ENCODE results near the gene PBX4. TPM values are rescaled to one million over a fixed set of nuclear protein-coding genes. Genes with fewer than 3 reads are reported as not detected.

PBX4 gene
- total and polyA plus RNA-seq, 2 donors (not counting 3 experiments of a cell fraction or from before 2014, with no cell fraction given): not detected

- H3K9me3 ChIP-seq (replicated peaks; ENCODE audit: control insufficient read depth, insufficient read depth, low read length): no peaks in the 10 kb centered on the region
- no peaks in the 10 kb centered on the region for H4K20me1 ChIP-seq (replicated peaks; ENCODE audit: control insufficient read depth, extremely low read depth, insufficient read depth, low read length)
- H3K27ac ChIP-seq (ENCODE audit: insufficient read depth, low read depth, low read length): no peak overlapping the region
- ChIA-PET CTCF (interaction anchor here (0.5 to 1.0 kb wide), 2 partner anchors 11 to 245 kb away, joined by 3 read pairs; partner anchors contain the start of gene GMIP), POLR2A (no interaction called here)
- no peak overlapping the region for H3K4me2 ChIP-seq (ENCODE audit: insufficient read depth, low read length)
- H3K4me3 ChIP-seq (replicated peaks in 1 of 3; ENCODE audit: insufficient read depth in 1 of 3, low read depth in 1 of 3, low read length in 3 of 3): no peak overlapping the region
- no peak overlapping the region for H3K9ac ChIP-seq (replicated peaks; ENCODE audit: extremely low read depth, insufficient read depth, low read length)
- H3K9me1 ChIP-seq (replicated peaks; ENCODE audit: control insufficient read depth, extremely low read depth, insufficient read depth, low read length): no peaks in the 10 kb centered on the region
- H2AFZ ChIP-seq (ENCODE audit: low read depth, low read length): no peak overlapping the region
- FAIRE-seq (no peak), DNase-seq (ENCODE audit: low read depth, low spot score) (no peak)
- no peaks in the 10 kb centered on the region for H3K79me2 ChIP-seq (ENCODE audit: control insufficient read depth, insufficient read depth, low read length)
- TF ChIP-seq POLR2AphosphoS5 (IDR thresholded peaks at IDR 0.05; ENCODE audit: insufficient read depth, low read depth, low read length) (no peak), FOS (IDR thresholded peaks at IDR 0.05; ENCODE audit: borderline replicate concordance, insufficient read depth, low read length) (no peak), GATA2 (IDR thresholded peaks at IDR 0.05; ENCODE audit: insufficient read depth, insufficient read length, low read depth, low read length) (no peak), MAX (IDR thresholded peaks at IDR 0.05; ENCODE audit: insufficient read depth, insufficient read length) (no peak), JUN (IDR thresholded peaks at IDR 0.05; ENCODE audit: borderline replicate concordance, insufficient read depth, insufficient read length, low read depth) (no peak), CTCF (IDR thresholded peaks at IDR 0.05; ENCODE audit: extremely low read depth in 1 of 2, insufficient read depth in 1 of 2, low read depth in 1 of 2, low read length in 2 of 2) (no peak)
- no peaks in the 10 kb centered on the region for H3K4me1 ChIP-seq (ENCODE audit: control insufficient read depth, extremely low read depth, insufficient read depth, low read length)
- intact Hi-C loops (cut with micrococcal nuclease) (no loop called here), dilution Hi-C loops (cut with MboI; ENCODE audit: extremely low pct_ligation_motif_present, low sequenced_read_pairs) (no loop called here)
- BruUV-seq (replicated peaks): no TSS peak
- peaks cover 0 to 2% of the 10 kb centered on the region in 2 experiments for H3K27me3 ChIP-seq (ENCODE audit: control insufficient read depth in 2 of 2, insufficient read depth in 2 of 2, low read length in 2 of 2)
- H3K36me3 ChIP-seq (ENCODE audit: control insufficient read depth in 2 of 2, extremely low read depth in 1 of 2, insufficient read depth in 2 of 2, low read length in 2 of 2): peaks cover 3 to 18% of the 10 kb centered on the region in 2 experiments
Measured at GRCh38 chr19:19632661-19633060, 14.2 kb upstream of the PBX4 start.
